ENCODE results near the gene NOM1.

NOM1 gene

DNA sequence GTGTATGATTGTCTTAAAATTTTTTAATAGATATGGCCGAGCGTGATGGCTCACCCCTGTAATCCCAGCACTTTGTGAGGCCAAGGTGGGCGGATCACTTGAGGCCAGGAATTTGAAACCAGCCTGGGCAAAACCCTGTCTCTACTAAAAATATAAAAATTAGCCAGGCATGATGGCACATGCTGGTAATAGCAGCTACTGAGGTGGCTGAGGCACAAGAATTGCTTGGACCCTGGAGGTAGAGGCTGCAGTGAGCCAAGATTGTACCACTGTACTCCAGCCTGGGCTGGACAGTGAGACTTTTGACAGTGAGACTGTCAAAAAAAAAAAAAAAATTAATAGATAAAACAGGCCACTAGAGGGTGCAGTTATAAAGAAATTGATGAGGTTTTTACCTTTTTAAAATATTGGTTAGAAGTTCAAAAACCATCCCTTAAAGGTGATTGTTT is 20.5 kb downstream of the NOM1 start:
- TF ChIP-seq, protein P1, sequence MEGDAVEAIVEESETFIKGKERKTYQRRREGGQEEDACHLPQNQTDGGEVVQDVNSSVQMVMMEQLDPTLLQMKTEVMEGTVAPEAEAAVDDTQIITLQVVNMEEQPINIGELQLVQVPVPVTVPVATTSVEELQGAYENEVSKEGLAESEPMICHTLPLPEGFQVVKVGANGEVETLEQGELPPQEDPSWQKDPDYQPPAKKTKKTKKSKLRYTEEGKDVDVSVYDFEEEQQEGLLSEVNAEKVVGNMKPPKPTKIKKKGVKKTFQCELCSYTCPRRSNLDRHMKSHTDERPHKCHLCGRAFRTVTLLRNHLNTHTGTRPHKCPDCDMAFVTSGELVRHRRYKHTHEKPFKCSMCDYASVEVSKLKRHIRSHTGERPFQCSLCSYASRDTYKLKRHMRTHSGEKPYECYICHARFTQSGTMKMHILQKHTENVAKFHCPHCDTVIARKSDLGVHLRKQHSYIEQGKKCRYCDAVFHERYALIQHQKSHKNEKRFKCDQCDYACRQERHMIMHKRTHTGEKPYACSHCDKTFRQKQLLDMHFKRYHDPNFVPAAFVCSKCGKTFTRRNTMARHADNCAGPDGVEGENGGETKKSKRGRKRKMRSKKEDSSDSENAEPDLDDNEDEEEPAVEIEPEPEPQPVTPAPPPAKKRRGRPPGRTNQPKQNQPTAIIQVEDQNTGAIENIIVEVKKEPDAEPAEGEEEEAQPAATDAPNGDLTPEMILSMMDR (conservative IDR thresholded peaks at IDR 0.05; ENCODE audit: control insufficient read depth, insufficient read depth, low read depth, low read length), result peak; percentile 19
- H3K4me3 ChIP-seq (ENCODE audit: control insufficient read depth, low read depth, low read length), result no peak overlapping the region
- peak; percentile 21 for DNase-seq (ENCODE audit: low read depth)

DNA sequence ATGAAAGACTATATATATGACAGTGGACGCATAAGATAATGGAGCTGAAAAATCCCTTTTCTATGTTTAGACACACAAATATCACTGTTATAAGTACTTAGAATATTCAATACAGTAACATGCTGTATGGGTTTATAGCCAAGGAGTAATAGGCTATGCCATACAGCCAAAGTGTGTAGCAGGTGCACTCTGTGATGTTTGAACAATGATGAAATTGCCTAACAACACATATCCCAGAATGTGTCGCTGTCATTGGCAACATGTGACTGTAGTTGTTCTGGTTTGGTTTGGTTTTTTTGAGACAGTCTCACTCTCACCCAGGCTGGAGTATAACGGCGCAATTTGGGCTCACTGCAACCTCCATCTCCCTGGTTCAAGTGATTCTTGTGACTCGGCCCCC is 26.1 kb downstream of the NOM1 start:
- no peak for DNase-seq (ENCODE audit: low read depth)
- TF ChIP-seq, protein P1 (conservative IDR thresholded peaks at IDR 0.05; ENCODE audit: control insufficient read depth, insufficient read depth, low read depth, low read length), result no peak
- no peak overlapping the region for H3K4me3 ChIP-seq (ENCODE audit: control insufficient read depth, low read depth, low read length)

DNA sequence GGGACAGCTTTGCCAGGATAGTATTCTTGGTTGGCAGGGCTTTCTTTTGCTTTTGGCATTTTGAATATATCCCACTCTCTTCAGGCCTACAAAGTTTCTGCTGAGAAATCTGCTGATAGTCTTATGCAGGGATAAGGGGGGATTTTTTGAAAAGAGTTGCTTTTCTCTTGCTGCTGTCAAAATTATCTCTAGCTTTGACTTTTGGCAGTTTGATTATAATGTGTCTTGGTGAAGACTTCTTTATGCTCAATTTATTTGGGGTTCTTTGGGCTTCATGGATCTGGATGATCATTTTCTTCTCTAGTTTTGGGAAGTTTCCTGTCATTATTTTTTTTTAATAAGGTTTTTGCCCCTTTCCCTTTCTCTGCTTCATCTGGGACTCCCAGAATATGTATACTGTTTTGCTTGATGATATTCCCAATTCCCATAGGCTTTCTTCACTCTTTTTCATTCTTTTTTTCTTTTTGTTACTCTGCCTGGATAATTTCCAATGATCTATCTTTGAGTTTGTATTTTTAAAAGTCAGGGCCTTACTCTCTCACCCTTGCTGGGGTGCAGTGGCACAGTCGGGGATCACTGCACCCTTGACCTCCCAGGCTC is 29.6 kb downstream of the NOM1 start:
- TF ChIP-seq, protein P1 (conservative IDR thresholded peaks at IDR 0.05; ENCODE audit: control insufficient read depth, insufficient read depth, low read depth, low read length), result no peak
- no peak for DNase-seq (ENCODE audit: low read depth)
- H3K4me3 ChIP-seq (ENCODE audit: control insufficient read depth, low read depth, low read length), result no peak overlapping the region

DNA sequence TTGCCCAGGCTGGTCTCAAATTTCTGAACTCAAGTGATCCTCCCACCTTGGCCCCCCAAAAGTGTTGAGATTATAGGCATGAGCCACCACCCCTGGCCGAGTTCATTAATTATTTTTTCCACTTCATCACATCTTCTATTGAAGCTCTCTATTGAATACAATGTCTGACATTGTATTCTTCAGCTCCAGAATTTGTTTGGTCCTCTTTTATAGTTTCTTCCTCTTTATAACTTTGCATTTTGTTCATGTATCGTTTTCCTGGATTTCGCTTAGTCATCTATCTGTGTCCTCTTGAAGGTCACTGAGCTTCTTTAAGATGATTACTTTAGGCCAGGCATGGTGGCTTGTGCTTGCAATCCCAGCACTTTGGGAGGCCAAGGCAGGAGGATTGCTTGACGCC is 30.2 kb downstream of the NOM1 start:
- no peak for DNase-seq (ENCODE audit: low read depth)
- no peak overlapping the region for H3K4me3 ChIP-seq (ENCODE audit: control insufficient read depth, low read depth, low read length)
- TF ChIP-seq, protein P1 (conservative IDR thresholded peaks at IDR 0.05; ENCODE audit: control insufficient read depth, insufficient read depth, low read depth, low read length), result no peak

DNA sequence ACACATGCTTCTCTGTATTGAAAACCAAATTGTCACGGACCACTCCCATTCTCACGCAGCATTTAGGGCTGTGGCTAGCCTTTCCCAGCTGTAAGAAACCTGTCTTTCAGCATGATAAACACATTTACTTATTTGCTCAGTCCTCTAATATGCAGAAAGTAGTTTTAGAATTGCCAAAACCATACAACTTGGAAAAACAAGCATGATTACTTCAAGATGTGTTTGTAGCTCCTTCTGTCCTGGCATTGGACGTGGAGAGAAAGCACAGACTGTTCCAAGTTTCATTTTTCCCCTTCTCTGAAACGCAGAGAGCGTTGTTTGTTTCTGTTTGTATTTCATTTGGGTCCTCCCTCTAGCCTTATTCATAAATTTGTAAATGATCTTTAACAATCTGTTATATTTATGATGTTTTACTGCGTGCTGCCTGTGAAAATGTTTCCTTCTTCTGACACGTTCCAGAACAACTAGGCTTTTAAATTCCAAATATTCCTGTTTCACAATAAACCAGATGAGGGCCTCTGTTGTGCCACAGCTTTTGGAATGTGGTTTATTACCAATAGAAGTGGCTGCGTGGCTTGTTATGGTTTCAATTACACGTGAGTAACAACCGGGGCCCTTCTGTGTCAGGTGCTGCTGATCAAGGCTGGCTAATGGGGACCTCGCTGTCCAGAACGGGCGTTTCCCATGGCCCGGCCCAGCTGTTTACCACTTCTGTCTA is 34.8 kb downstream of the NOM1 start:
- DNase-seq (ENCODE audit: low read depth), result peak; percentile 85
- peak overlapping the region; percentile 22 for H3K4me3 ChIP-seq (ENCODE audit: control insufficient read depth, low read depth, low read length)
- TF ChIP-seq, protein P1 (conservative IDR thresholded peaks at IDR 0.05; ENCODE audit: control insufficient read depth, insufficient read depth, low read depth, low read length), result no peak

DNA sequence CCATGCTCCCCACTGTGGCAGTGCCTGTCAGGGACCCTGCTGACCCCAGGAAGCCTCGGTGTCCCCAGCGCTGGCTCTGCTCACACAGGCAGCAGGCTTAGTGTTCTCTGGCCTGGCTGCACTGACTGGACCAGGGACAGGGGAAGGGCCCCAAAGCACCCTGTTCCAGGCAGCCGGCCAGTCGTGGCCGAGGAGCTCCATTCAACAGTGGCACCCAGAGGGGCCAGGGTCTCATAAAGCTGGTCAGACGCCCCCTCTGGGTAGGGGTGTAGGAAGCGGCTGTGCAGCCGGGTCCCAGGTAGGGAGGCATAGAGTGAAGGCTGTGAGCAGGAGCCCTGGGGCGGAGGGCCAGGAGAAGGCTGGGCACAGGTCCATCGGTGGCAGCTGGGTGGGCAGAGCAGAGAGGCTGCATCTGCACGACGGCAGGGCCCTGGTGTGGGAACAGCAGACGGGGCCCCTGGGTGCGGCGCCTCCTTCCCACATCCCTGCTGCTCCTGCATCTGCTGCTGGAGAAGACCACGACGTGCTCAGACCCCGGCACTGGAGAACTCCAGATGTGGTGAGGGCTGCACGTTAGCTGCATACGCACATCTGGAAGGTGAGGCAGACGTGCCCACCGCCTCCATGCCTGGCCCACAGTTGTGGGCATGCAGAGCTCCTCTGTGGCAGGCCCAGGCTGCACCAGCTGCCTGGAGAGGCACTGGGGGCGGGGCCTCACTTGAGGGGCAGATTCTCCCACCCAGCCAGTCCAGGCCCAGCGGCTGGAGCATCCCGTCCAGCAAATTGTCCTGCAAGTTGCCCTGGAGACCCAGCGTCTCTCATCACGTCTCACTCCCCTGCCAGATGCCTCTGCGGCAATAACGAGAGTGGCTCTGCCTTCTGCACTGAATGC is 35.8 kb downstream of the NOM1 start:
- no peak for DNase-seq (ENCODE audit: low read depth)

More for the DNA sequence above, 35.8 kb downstream of the NOM1 start:
- no peak overlapping the region for H3K4me3 ChIP-seq (ENCODE audit: control insufficient read depth, low read depth, low read length)
- TF ChIP-seq, protein P1 (conservative IDR thresholded peaks at IDR 0.05; ENCODE audit: control insufficient read depth, insufficient read depth, low read depth, low read length), result no peak

Measured in fibroblast of mammary gland (primary cell).